HCT116 (cell line): ENCODE data around the gene WWOX.

Experiments used
- CEBPB ChIP-seq: IDR thresholded peaks from 2 replicates; pipeline ENCODE4 v1.6.1; 2012; ENCODE audit warnings: low read depth
- EGR1 ChIP-seq: IDR thresholded peaks from 2 replicates; pipeline ENCODE4 v1.6.1; 2012; ENCODE audit warnings: low read depth
- EZH2 ChIP-seq: fragments of 200-600 bp; sonication (generic); IDR thresholded peaks from 2 replicates; pipeline ENCODE4 v1.6.1; 2017; ENCODE audit warnings: antibody characterized with exemption, mixed run types
- EZH2phosphoT487 ChIP-seq: fragments of 200-600 bp; IDR thresholded peaks from 2 replicates; pipeline ENCODE4 v1.6.1; 2018; ENCODE audit warnings: antibody characterized with exemption, borderline replicate concordance
- JUND ChIP-seq: IDR thresholded peaks from 2 replicates; pipeline ENCODE4 v1.6.1; 2012
- POLR2A ChIP-seq: IDR thresholded peaks from 2 replicates; pipeline ENCODE4 v1.7.0; 2011; ENCODE audit warnings: borderline replicate concordance; ENCODE audit not compliant: insufficient read depth, insufficient read length; ENCODE audit errors: extremely low read depth
- RAD21 ChIP-seq: IDR thresholded peaks from 2 replicates; pipeline ENCODE4 v1.6.1; 2012; ENCODE audit warnings: low read depth, mild to moderate bottlenecking
- SP1 ChIP-seq: IDR thresholded peaks from 2 replicates; pipeline ENCODE4 v1.6.1; 2012; ENCODE audit warnings: low read depth
- YY1 ChIP-seq: IDR thresholded peaks from 2 replicates; pipeline ENCODE4 v1.6.1; 2011; ENCODE audit warnings: low read length, low read depth, moderate library complexity, mild to moderate bottlenecking; ENCODE audit not compliant: insufficient replicate concordance; ENCODE audit errors: extremely low read depth
- TF ChIP-seq, protein P1 (sequence below), 3 experiments: fragments of 200-600 bp in 1 of 3; sonication (generic) in 1 of 3; IDR thresholded peaks in 2 of 3; conservative IDR thresholded peaks in 1 of 3; 2 replicates each; pipeline ENCODE4 v1.5.1; 2012 to 2017; ENCODE audit warnings: low read depth in 2 of 3, low read length in 2 of 3, antibody characterized with exemption in 1 of 3, borderline replicate concordance in 1 of 3, control low read depth in 1 of 3, mild to moderate bottlenecking in 1 of 3, mixed read lengths in 1 of 3, mixed run types in 1 of 3, moderate library complexity in 1 of 3; ENCODE audit not compliant: insufficient read depth in 1 of 3
- TF ChIP-seq, protein P2 (sequence below): IDR thresholded peaks from 2 replicates; pipeline ENCODE4 v1.6.1; 2012; ENCODE audit warnings: low read depth

DNA sequence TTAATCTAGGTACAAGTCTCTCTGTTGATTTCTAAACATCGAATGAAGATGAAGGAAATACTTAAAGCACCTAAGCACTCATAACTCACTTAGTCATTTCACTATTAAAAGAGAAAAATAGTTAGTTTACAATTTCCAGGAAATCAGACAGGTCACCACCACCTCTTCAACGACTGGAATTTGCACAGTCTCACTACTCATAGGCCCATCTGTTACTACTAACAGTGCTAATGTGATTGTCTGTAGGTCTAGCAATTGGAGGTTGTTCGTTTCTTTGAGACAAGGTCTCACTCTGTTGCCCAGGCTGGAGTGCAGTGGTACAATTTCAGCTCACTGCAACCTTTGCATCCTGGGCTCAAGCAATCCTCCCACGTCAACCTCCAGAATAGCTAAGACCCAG, 1056.5 kb downstream of the WWOX start:
- TF ChIP-seq POLR2A, result no peak
- TF ChIP-seq, protein P1, sequence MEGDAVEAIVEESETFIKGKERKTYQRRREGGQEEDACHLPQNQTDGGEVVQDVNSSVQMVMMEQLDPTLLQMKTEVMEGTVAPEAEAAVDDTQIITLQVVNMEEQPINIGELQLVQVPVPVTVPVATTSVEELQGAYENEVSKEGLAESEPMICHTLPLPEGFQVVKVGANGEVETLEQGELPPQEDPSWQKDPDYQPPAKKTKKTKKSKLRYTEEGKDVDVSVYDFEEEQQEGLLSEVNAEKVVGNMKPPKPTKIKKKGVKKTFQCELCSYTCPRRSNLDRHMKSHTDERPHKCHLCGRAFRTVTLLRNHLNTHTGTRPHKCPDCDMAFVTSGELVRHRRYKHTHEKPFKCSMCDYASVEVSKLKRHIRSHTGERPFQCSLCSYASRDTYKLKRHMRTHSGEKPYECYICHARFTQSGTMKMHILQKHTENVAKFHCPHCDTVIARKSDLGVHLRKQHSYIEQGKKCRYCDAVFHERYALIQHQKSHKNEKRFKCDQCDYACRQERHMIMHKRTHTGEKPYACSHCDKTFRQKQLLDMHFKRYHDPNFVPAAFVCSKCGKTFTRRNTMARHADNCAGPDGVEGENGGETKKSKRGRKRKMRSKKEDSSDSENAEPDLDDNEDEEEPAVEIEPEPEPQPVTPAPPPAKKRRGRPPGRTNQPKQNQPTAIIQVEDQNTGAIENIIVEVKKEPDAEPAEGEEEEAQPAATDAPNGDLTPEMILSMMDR (IDR thresholded peaks at IDR 0.05 in 2 of 3, conservative IDR thresholded peaks at IDR 0.05 in 1 of 3; ENCODE audit: borderline replicate concordance in 1 of 3, insufficient read depth in 1 of 3, low read depth in 2 of 3, low read length in 2 of 3), result no peak
- no peak for TF ChIP-seq RAD21
- no peak for TF ChIP-seq CEBPB
- no peak for TF ChIP-seq EZH2phosphoT487
- no peak for TF ChIP-seq EGR1
- no peak for TF ChIP-seq EZH2
- TF ChIP-seq, protein P2, sequence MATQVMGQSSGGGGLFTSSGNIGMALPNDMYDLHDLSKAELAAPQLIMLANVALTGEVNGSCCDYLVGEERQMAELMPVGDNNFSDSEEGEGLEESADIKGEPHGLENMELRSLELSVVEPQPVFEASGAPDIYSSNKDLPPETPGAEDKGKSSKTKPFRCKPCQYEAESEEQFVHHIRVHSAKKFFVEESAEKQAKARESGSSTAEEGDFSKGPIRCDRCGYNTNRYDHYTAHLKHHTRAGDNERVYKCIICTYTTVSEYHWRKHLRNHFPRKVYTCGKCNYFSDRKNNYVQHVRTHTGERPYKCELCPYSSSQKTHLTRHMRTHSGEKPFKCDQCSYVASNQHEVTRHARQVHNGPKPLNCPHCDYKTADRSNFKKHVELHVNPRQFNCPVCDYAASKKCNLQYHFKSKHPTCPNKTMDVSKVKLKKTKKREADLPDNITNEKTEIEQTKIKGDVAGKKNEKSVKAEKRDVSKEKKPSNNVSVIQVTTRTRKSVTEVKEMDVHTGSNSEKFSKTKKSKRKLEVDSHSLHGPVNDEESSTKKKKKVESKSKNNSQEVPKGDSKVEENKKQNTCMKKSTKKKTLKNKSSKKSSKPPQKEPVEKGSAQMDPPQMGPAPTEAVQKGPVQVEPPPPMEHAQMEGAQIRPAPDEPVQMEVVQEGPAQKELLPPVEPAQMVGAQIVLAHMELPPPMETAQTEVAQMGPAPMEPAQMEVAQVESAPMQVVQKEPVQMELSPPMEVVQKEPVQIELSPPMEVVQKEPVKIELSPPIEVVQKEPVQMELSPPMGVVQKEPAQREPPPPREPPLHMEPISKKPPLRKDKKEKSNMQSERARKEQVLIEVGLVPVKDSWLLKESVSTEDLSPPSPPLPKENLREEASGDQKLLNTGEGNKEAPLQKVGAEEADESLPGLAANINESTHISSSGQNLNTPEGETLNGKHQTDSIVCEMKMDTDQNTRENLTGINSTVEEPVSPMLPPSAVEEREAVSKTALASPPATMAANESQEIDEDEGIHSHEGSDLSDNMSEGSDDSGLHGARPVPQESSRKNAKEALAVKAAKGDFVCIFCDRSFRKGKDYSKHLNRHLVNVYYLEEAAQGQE, result no peak
- TF ChIP-seq SP1, result no peak
- TF ChIP-seq JUND, result no peak
- no peak for TF ChIP-seq YY1
